NCI-H2227 (cell line): Measurements from ENCODE around the gene STK40.

Experiments used
- DNase-seq: peaks from one replicate; lab custom pipeline; 2025; ENCODE audit not compliant: unreplicated experiment; lab: John Stamatoyannopoulos, UW

STK40 gene

GRCh38 chr1:36321119-36321951, 64.4 kb downstream of the STK40 start:
- no peak for DNase-seq

DNA sequence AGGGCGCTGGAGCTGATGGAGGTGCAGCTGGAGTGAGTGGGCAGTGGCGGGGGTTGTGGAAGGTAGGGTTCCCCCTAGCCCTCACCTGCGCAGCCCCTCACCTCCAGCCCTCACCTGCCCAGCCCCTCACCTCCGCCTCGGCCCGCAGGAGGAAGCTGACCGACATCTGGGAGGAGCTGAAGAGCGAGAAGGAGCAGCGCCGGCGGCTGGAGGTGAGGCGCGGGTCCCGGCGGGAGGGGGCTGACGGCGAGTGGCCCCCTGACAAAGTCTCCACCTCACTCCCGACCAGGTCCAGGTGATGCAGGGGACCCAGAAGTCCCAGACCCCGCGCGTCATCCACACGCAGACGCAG, 65.0 kb downstream of the STK40 start:
- no peak for DNase-seq

GRCh38 chr1:36320291-36320761, 65.4 kb downstream of the STK40 start:
- no peak for DNase-seq

DNA sequence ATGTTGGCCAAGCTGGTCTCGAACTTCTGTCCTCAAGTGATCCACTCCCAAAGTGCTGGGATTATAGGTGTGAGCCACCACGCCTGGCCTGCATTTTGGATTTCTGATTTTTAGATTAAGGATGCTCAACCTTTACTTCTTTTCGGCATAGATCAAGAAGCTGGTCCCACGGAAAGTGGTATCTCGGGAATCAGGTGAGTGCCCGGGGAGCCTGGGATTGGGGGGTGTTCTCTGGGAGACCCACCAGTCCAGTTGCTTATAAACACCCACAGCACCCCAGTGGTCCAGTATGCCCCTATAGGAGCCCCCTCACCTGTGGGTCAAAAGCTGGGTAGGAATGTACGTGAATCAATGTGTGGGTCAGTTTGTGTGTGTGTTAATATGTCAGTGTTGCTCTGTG, 76.3 kb downstream of the STK40 start:
- no peak for DNase-seq

DNA sequence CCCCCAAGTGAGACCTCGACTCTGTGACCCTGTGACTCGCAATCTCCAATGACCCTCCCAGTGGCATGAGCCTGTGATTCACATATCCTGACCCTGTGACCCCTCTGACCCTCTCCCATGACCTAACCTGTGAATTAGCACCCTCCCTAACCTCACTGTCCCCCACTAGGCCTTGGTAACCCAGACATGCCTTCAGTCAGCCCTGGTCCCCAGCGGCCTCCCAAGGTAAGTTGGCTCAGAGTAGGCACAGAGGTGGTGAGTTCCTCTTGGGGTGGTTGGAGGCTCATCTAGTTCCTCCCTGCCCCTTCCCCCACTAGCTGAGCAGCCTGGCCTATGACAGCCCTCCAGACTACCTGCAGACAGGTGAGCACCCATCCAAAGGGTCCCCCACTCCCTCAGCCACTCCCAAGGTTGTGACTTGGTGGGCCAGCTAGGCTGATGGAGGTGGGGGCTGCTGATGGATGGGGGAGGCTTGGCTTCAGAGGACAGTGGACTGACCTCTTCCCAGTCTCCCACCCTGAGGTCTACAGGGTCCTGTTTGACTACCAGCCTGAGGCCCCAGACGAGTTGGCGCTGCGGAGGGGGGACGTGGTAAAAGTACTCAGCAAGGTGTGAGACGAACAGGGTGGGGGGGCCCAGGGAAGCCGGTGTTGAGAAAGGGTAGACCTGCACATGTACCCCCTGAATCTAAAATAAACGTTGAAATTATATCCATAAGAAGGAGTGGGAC, 78.0 kb downstream of the STK40 start:
- no peak for DNase-seq

DNA sequence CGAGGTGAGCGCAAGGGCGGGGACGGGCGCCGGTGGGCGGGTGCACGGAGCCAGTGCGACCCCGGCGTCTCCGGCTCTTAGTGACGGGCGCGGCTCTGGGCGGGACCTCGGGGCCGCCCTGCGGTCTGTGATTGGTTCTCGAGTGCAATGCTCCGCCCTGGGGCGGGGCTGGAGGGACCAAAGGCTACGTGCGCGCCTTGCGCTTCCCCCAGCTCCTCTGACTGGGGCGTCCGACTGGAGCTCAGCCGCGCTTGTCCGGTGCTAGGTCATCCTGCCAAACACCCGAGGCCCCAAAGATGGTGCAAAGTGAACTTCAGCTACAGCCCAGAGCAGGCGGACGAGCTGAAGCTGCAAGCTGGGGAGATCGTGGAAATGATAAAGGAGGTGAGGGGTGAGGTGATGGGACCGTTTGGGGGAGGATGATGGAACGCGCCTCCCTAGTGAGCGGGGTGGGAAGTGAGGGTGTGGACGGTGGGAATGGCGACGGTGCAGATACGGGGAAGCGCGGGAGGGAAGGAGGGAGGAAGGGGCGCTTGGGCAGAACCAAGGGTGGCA, 78.7 kb downstream of the STK40 start:
- peak; percentile 98 for DNase-seq

DNA sequence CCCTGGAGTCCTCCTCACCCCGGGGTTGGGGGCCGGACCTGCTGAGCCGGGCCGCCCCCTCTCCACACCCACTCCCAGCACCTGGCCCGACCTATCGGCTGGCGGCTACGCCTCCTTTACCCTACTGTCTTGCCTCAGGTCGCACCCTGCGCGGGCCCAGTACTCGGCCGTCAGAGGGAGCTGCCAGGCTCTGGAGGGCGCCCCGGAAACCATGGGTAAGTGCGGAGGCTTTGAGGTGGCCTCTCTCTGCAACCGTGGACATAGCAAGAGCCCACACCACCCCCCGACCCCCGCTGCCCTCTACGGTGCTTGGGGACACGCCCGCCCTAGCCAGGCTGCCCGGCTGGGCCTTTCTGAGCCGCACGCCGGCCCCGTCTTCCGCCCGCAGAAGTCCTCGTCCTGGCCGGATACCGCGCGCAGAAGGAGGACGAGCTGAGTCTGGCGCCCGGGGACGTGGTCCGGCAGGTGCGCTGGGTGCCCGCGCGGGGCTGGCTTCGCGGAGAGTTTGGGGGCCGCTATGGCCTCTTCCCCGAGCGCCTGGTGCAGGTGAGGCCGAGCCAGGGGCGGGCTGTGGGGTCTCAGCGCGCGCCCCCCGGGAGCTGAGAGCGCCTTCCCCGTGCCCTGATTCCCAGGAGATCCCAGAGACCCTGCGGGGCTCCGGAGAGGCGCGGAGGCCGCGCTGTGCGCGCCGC, 79.4 kb downstream of the STK40 start, which contains the start of gene SH3D21:
Gene SH3D21 (plus strand): TSS at position 159 of the 692 bp plus-strand sequence. CDS start 53 bp downstream, at position 212.
- peak; percentile 70 for DNase-seq

- no peak for DNase-seq
Observed at GRCh38 chr1:36305915-36306209, 79.9 kb downstream of the STK40 start.

- DNase-seq = no peak
Observed at GRCh38 chr1:36304970-36305914, 80.5 kb downstream of the STK40 start.

DNA sequence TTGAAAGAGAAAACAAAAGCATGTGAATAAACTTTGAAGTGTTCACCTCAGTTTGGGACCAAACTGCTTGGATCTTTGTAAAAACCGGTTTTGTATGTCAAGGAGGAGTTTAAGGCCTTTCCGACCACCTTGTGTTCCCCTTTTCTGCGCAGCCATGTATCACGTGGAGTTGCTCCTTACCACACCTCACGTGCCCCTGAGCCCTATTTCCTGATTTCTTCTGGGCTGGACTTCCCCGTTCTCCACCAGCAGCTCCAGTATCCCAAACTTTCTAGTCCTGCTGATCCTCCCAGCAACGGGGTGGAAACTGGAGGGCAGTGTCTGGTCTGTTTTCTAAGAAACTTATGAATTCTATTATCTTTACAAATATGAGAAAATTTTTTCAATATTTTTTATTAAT, 81.2 kb downstream of the STK40 start:
- no peak for DNase-seq

DNA sequence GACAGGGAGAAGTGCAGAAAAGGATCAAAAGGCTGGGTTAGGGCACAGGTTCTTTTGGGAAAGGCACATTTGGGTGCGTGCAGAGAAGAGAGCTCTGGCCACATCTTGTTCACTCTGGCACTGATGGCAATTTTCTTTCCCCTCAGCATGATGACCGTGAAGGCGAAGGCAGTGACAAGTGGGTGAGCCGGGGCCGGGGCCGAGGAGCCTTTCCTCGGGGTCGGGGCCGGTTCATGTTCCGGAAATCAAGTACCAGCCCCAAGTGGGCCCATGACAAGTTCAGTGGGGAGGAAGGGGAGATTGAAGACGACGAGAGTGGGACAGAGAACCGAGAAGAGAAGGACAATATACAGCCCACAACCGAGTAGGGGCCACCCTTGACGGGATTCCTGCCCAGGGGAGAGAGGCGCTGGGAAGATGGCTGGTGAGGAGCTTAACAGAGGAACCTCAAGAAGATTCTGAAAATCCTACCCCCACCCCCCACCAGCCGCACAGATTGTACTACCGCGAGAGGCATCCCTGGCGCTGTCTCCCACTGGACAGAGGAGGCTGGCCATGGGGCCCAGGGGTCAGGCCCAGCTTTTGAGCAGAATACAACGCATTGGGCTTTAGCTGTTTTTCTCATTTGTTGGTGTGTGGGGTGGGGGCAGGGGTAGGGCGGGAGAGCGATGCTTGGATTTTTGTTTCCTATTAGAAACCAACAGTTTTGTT, 81.9 kb downstream of the STK40 start:
- DNase-seq = no peak

- DNase-seq = no peak
Observed at GRCh38 chr1:36303244-36303643, 82.5 kb downstream of the STK40 start.

DNA sequence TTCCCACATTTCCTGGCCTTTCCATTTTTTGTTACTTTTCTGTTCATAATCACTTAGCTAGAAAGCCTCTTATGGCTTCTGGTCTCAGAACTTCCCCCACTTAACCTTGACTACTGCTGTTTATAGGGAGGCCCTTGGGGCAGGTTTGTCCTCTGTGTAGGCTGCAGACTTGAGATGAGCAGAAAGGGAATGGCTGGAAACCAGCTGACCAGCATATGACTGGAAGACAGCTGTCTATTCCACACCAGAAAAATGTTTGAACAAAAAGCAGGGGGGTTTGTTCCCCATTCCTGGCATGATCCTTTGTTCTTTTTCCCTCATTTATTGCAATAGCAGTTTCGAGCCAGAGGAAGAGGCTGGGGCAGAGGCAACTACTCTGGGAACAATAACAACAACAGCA, 84.5 kb downstream of the STK40 start:
- no peak for DNase-seq

- no peak for DNase-seq
Observed at GRCh38 chr1:36300526-36300925, 85.2 kb downstream of the STK40 start.

DNA sequence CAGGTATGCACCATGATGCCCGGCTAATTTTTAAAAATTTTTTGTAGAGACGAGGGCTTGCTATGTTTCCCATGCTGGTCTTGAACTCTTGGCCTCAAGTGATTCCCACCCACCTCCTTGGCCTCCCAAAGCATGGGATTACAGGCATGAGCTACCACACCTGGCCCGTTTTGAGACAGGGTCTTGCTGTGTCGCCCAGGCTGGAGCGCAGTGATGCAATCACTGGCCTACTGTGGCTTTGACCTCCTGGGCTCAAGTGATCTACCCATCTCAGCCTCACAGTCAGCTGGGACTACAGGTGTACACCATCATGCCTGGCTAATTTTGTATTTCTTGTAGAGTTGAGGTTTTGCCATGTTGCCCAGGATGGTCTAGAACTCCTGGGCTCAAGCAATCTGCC, 87.1 kb downstream of the STK40 start:
- no peak for DNase-seq

- DNase-seq = no peak
Observed at GRCh38 chr1:36297062-36297461, 88.7 kb downstream of the STK40 start.

GRCh38 chr1:36295390-36295789, 90.3 kb downstream of the STK40 start:
- no peak for DNase-seq
